ENCODE data around the gene CASZ1. TPM values are rescaled to one million over a fixed set of nuclear protein-coding genes. Genes with fewer than 3 reads are reported as not detected.

Gene CASZ1
- total and polyA plus RNA-seq, 2 experiments from 2014 or later: 6.2 to 6.7 TPM

DNA sequence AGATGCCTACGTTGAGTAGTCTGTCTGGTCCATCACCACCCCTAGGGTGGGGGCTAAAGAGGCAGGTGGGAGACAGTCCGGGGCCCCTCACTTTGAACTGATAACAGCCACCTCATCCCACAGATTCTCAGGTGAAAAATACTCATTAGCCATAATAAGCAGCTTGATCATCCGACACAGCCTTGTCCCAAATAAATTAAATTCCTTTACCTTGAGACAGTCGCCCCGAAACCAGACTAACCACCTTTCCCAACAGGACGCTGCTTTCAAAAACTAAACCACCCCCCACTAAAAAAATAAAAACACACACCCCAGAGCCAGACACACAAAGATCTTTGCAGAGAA is 103.3 kb downstream of the CASZ1 start:
- Histone ChIP-seq H4K20me1 (replicated peaks; ENCODE audit: insufficient read depth) (no peaks in the 10 kb centered on the region; the same call in 1 of the 2 replicates), H3K4me3 (peak overlapping the region; percentile 74), H2AFZ (no peak overlapping the region), H3K27me3 (ENCODE audit: insufficient read depth) (peaks cover 7% of the 10 kb centered on the region; the same call in 1 of the 2 replicates), H3K27ac (ENCODE audit: low read depth) (no peak overlapping the region), H3K79me2 (replicated peaks; ENCODE audit: insufficient read depth) (no peaks in the 10 kb centered on the region), H3K4me2 (peak overlapping the region; percentile 87), H3K36me3 (ENCODE audit: insufficient read depth) (no peaks in the 10 kb centered on the region), H3F3A (replicated peaks; ENCODE audit: low read depth) (peaks cover 6% of the 10 kb centered on the region; the same call in 1 of the 2 replicates), H3K9me2 (ENCODE audit: insufficient read depth) (no peaks in the 10 kb centered on the region), H3K4me1 (ENCODE audit: insufficient read depth) (0 out of 2 replicates have a peak, but pooled peaks cover 5% of the 10 kb centered on the region)
- H3K9me3 Mint-ChIP-seq: no peaks in the 10 kb centered on the region
- H3K4me3 Mint-ChIP-seq: peak overlapping the region; percentile 75
- no peak overlapping the region for H3K27ac Mint-ChIP-seq
- H3K27me3 Mint-ChIP-seq (ENCODE audit: insufficient read depth, low read depth, poor library complexity): peaks cover 17% of the 10 kb centered on the region
- H3K4me1 Mint-ChIP-seq: peaks cover 18% of the 10 kb centered on the region
- ATAC-seq (no peak), DNase-seq (ENCODE audit: low spot score) (no peak)
- TF ChIP-seq POLR2AphosphoS5 (IDR thresholded peaks at IDR 0.05; ENCODE audit: low read depth): no peak
- no peak for TF ChIP-seq STAT1 (IDR thresholded peaks at IDR 0.05; ENCODE audit: unreplicated experiment)
- no peak for TF ChIP-seq NANOG (IDR thresholded peaks at IDR 0.05; ENCODE audit: borderline replicate concordance)
- TF ChIP-seq EZH2 (IDR thresholded peaks at IDR 0.05; ENCODE audit: low read depth, unreplicated experiment): no peak
- H3K36me3 Mint-ChIP-seq (ENCODE audit: low read depth): no peaks in the 10 kb centered on the region

DNA sequence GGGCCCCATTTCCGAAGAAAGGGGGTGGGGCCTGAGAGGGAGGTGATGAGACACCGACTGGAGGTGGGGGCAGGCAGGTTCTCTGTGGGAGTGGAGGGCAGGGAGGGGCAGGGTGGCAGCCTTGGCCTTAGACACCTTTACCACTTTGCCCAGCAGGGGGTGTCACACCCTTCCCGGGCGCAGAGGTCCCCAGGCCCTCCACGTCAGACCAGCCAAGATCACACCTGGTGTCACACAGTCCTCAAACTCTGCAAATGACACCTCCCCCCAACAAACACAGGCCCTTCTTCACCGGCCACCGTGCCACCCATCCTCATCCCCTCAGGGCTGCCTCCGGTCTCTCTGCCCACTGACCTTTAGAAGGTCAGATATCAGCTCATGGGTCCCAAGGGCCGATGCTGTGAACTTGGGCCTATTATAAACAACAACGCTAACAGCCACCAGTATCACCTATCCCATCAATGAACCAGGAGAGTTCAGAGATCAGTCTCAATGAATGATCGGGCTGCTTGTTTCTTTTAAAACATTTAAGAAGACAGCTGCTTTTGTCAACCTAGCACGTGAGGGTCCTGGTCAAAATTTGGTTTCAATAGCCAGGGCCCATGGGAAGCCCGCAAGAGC is 103.9 kb downstream of the CASZ1 start:
- Mint-ChIP-seq H3K27ac (no peak overlapping the region), H3K4me1 (peaks cover 20% of the 10 kb centered on the region), H3K9me3 (no peaks in the 10 kb centered on the region), H3K4me3 (peak overlapping the region; percentile 75), H3K27me3 (ENCODE audit: insufficient read depth, low read depth, poor library complexity) (peaks cover 19% of the 10 kb centered on the region), H3K36me3 (ENCODE audit: low read depth) (no peaks in the 10 kb centered on the region)
- no peak overlapping the region for H3K4me3 ChIP-seq
- TF ChIP-seq STAT1 (IDR thresholded peaks at IDR 0.05; ENCODE audit: unreplicated experiment): no peak
- TF ChIP-seq, protein P1, sequence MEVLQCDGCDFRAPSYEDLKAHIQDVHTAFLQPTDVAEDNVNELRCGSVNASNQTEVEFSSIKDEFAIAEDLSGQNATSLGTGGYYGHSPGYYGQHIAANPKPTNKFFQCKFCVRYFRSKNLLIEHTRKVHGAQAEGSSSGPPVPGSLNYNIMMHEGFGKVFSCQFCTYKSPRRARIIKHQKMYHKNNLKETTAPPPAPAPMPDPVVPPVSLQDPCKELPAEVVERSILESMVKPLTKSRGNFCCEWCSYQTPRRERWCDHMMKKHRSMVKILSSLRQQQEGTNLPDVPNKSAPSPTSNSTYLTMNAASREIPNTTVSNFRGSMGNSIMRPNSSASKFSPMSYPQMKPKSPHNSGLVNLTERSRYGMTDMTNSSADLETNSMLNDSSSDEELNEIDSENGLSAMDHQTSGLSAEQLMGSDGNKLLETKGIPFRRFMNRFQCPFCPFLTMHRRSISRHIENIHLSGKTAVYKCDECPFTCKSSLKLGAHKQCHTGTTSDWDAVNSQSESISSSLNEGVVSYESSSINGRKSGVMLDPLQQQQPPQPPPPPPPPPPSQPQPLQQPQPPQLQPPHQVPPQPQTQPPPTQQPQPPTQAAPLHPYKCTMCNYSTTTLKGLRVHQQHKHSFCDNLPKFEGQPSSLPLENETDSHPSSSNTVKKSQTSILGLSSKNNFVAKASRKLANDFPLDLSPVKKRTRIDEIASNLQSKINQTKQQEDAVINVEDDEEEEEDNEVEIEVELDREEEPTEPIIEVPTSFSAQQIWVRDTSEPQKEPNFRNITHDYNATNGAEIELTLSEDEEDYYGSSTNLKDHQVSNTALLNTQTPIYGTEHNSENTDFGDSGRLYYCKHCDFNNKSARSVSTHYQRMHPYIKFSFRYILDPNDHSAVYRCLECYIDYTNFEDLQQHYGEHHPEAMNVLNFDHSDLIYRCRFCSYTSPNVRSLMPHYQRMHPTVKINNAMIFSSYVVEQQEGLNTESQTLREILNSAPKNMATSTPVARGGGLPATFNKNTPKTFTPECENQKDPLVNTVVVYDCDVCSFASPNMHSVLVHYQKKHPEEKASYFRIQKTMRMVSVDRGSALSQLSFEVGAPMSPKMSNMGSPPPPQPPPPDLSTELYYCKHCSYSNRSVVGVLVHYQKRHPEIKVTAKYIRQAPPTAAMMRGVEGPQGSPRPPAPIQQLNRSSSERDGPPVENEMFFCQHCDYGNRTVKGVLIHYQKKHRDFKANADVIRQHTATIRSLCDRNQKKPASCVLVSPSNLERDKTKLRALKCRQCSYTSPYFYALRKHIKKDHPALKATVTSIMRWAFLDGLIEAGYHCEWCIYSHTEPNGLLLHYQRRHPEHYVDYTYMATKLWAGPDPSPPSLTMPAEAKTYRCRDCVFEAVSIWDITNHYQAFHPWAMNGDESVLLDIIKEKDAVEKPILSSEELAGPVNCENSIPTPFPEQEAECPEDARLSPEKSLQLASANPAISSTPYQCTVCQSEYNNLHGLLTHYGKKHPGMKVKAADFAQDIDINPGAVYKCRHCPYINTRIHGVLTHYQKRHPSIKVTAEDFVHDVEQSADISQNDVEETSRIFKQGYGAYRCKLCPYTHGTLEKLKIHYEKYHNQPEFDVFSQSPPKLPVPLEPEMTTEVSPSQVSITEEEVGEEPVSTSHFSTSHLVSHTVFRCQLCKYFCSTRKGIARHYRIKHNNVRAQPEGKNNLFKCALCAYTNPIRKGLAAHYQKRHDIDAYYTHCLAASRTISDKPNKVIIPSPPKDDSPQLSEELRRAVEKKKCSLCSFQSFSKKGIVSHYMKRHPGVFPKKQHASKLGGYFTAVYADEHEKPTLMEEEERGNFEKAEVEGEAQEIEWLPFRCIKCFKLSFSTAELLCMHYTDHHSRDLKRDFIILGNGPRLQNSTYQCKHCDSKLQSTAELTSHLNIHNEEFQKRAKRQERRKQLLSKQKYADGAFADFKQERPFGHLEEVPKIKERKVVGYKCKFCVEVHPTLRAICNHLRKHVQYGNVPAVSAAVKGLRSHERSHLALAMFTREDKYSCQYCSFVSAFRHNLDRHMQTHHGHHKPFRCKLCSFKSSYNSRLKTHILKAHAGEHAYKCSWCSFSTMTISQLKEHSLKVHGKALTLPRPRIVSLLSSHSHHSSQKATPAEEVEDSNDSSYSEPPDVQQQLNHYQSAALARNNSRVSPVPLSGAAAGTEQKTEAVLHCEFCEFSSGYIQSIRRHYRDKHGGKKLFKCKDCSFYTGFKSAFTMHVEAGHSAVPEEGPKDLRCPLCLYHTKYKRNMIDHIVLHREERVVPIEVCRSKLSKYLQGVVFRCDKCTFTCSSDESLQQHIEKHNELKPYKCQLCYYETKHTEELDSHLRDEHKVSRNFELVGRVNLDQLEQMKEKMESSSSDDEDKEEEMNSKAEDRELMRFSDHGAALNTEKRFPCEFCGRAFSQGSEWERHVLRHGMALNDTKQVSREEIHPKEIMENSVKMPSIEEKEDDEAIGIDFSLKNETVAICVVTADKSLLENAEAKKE (CRISPR knock-in tag; IDR thresholded peaks at IDR 0.05): no peak
- TF ChIP-seq CTCF (conservative IDR thresholded peaks at IDR 0.05; ENCODE audit: low read depth in 2 of 2): peak; percentile 22 to 57; a peak in 3 of 4 replicates
- no peak for TF ChIP-seq ZNF114 (CRISPR knock-in tag; IDR thresholded peaks at IDR 0.05)
- no peak for TF ChIP-seq JUNB (IDR thresholded peaks at IDR 0.05; ENCODE audit: unreplicated experiment)
- TF ChIP-seq ZNF331 (CRISPR knock-in tag; IDR thresholded peaks at IDR 0.05; ENCODE audit: low read depth): no peak
- TF ChIP-seq REST (IDR thresholded peaks at IDR 0.05; ENCODE audit: unreplicated experiment): no peak
- TF ChIP-seq NANOG (IDR thresholded peaks at IDR 0.05; ENCODE audit: borderline replicate concordance): no peak
- H4K20me1 ChIP-seq (replicated peaks; ENCODE audit: insufficient read depth): no peaks in the 10 kb centered on the region; the same call in 1 of the 2 replicates
- no peak overlapping the region for H2AFZ ChIP-seq
- DNase-seq (ENCODE audit: low spot score) (no peak), ATAC-seq (no peak)
- H3K36me3 ChIP-seq (ENCODE audit: insufficient read depth): no peaks in the 10 kb centered on the region
- H3K9me2 ChIP-seq (ENCODE audit: insufficient read depth): no peaks in the 10 kb centered on the region
- no peaks in the 10 kb centered on the region for H3K79me2 ChIP-seq (replicated peaks; ENCODE audit: insufficient read depth)
- H3F3A ChIP-seq (replicated peaks; ENCODE audit: low read depth): peaks cover 6% of the 10 kb centered on the region; the same call in 1 of the 2 replicates
- peaks cover 7% of the 10 kb centered on the region; the same call in 1 of the 2 replicates for H3K27me3 ChIP-seq (ENCODE audit: insufficient read depth)
- H3K4me1 ChIP-seq (ENCODE audit: insufficient read depth): 0 out of 2 replicates have a peak, but pooled peaks cover 5% of the 10 kb centered on the region
- H3K27ac ChIP-seq (ENCODE audit: low read depth): no peak overlapping the region
- H3K4me2 ChIP-seq: peak overlapping the region; percentile 87
